MG63 (cell line): Measurements from ENCODE around the gene RGS17. TPM values are rescaled to one million over a fixed set of nuclear protein-coding genes. Genes with fewer than 3 reads are reported as not detected.
"Not testable (repeated sequence)": the region's sequence is repeated elsewhere in the genome, so short reads cannot be mapped to it uniquely, and the experiment has no call there.

Experiments used
- DNase-seq: peaks from one replicate; pipeline ENCODE4 v3.0.0-alpha.2; 2020
- H3K27me3 ChIP-seq: fragments of 250-450 bp; sonication (Bioruptor Pico); 2 replicates; pipeline ENCODE4 v1.5.1; 2020; ENCODE audit warnings: mild to moderate bottlenecking, moderate library complexity
- H3K36me3 ChIP-seq: fragments of 250-450 bp; sonication (Bioruptor Pico); 2 replicates; pipeline ENCODE4 v1.5.1; 2020; ENCODE audit warnings: mild to moderate bottlenecking, moderate library complexity
- H3K4me3 ChIP-seq: fragments of 250-450 bp; sonication (Bioruptor Pico); 2 replicates; pipeline ENCODE4 v1.5.1; 2020; ENCODE audit warnings: mild to moderate bottlenecking, moderate library complexity
- H3K9me3 ChIP-seq: fragments of 250-450 bp; sonication (Bioruptor Pico); 2 replicates; pipeline ENCODE4 v1.5.1; 2020; ENCODE audit warnings: mild to moderate bottlenecking, moderate library complexity
- total RNA-seq: library from RNA; depleted of rRNA; stranded (reverse); fragments of >200 nt; shearing (Covaris generic); gene quantifications from 2 replicates; pipeline ENCODE4 v1.2.3, GENCODE V29; 2014; ENCODE audit warnings: low replicate concordance; rRNA removed

Gene RGS17
- total RNA-seq, 1 experiment from 2014 or later, result 0.36 TPM

DNA sequence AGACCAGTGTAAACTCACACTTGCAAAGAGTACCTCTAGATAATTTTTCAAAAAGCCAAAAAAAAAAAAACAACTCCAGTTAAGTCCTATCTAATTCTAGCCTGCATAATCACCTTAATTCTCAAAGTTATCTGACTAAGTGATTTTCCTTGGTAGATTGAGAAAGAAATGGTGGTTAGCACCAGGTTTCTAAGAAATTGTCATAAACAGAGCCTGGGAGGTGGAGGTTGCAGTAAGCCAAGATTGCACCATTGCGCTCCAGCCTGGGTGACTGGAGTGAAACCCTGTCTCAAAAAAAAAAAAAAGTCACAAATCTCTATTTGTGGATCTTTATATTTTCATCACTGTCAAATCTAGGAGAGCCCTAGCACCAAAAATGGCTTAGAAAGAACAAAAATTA, 157.2 kb downstream of the RGS17 start:
- DNase-seq, result no peak
- no peaks in the 10 kb centered on the region for H3K27me3 ChIP-seq
- peaks cover 89% of the 10 kb centered on the region for H3K36me3 ChIP-seq
- no peak overlapping the region for H3K4me3 ChIP-seq
- no peaks in the 10 kb centered on the region for H3K9me3 ChIP-seq

DNA sequence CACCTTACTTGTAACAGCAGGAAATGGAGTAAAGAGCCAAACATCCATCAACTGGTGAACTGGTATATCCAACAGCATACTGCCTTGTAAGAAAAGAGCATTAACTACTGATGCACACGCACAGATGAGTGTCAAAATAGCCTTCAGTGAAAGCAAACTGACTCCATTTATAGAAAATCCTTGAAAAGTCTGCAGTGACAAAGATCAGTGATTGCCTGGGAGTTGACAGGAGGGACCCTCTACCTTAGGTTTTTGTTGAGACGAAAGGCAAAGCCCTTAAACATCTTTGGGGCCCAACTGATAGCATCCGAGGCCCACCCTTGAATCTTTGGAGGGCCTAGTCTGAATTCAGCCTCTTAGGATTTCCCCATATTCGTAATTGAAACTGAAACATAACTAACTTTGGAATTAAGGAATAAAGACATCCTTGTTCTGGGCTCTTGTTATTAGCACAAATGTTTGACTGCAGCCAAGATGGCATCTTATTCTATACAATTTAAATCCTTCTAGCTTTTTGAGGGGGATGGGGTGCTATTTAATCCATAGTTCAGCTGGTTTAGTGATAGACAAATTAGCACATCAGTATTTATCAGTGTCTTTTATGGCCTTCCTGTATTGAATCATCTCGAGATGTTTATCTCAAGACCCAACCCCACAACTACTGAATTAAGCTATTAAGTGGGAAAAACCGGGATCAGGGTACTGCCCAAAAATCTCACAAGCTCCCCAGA, 161.2 kb downstream of the RGS17 start:
- peaks cover 52% of the 10 kb centered on the region for H3K36me3 ChIP-seq
- no peaks in the 10 kb centered on the region for H3K9me3 ChIP-seq

DNA sequence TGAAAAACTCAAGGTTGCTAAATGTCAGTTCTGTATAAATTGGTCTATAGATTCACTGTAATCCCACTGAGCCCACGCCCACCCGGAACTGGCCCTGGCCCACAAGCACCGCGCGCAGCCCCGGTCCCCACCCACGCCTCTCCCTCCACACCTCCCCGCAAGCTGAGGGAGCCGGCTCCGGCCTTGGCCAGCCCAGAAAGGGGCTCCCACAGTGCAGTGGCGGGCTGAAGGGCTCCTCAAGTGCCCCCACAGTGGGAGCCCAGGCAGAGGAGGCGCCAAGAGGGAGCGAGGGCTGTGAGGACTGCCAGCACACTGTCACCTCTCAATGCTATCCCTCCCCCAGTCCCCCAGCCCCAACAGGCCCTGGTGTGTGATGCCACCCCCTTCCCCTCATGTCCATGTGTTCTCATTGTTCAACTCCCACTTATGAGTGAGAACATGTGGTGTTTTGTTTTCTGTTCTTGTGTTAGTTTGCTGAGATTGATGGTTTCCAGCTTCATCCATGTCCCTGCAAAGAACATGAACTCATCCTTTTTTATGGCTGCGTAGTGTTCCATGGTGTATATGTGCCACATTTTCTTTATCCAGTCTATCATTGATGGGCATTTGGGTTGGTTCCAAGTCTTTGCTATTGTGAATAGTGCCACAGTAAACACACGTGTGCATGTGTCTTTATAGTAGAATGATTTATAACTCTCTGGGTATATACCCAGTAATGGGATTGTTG, 164.8 kb downstream of the RGS17 start:
- H3K27me3 ChIP-seq, H3K4me3 ChIP-seq, H3K9me3 ChIP-seq, DNase-seq: not testable (repeated sequence)
- H3K36me3 ChIP-seq, result peaks cover 17% of the 10 kb centered on the region

More for the DNA sequence above, 161.2 kb downstream of the RGS17 start:
- Histone ChIP-seq H3K27me3 (no peaks in the 10 kb centered on the region), H3K4me3 (no peak overlapping the region)
- DNase-seq, result no peak

DNA sequence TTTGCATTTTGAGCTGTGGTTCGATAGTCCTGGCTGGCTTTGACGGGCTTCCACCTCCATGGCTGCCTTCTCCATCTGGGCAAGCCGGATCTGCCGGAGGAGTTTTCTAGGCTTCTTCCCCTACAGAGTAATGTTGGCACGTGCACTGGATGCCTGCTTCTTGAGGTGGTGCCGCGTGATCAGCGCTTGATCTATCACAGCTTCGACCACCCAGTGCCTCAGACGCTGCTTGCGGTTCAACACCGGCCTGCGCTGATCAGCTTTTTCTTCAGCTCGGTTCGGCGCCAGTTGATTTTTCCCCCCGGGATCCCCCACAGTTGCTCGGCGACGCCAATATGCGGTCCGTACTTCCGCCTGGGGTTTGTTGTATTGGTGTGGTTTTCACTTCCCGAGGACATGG, 171.7 kb downstream of the RGS17 start:
- no peaks in the 10 kb centered on the region for H3K9me3 ChIP-seq
- H3K4me3 ChIP-seq, result no peak overlapping the region
- no peak for DNase-seq
- H3K27me3 ChIP-seq, result no peaks in the 10 kb centered on the region; the same call in 1 of the 2 replicates
- no peaks in the 10 kb centered on the region for H3K36me3 ChIP-seq

DNA sequence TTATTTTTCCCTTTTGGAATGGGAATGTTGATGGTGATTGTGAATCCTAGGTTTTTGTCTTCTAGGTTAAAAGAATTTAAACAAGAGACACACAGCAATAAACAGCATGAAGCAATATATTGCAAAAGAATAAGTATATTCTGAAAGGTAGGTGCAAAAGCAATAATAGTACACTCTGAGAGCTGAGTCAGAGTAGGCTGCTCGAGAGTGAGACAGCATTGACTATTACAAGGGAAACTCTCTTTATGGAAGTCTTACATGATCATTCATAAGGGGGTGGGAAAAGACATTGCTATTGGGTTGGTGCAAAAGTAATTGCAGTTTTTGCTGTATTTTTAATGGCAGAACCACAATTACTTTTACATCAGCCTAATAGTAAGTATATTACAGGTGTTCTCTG, 173.3 kb downstream of the RGS17 start:
- DNase-seq, result no peak
- no peaks in the 10 kb centered on the region; the same call in 1 of the 2 replicates for H3K27me3 ChIP-seq

More for the DNA sequence above, 173.3 kb downstream of the RGS17 start:
- no peaks in the 10 kb centered on the region for H3K9me3 ChIP-seq
- H3K4me3 ChIP-seq, result no peak overlapping the region
- no peaks in the 10 kb centered on the region for H3K36me3 ChIP-seq

Other genes with a start within 250 kb of the RGS17 start
- gene FBXO5, start 148.2 kb downstream of the RGS17 start, total RNA-seq, result 24.3 and 29.2 TPM in 2 replicates
- 14.6 and 23.1 TPM in 2 replicates for gene MTRF1L, start 128.6 kb downstream of the RGS17 start, total RNA-seq